ENCODE data around the gene SNAP25.

Gene SNAP25

GRCh38 chr20:10339609-10340008 lies 121.0 kb downstream of the SNAP25 start:
- no peak for DNase-seq

DNA sequence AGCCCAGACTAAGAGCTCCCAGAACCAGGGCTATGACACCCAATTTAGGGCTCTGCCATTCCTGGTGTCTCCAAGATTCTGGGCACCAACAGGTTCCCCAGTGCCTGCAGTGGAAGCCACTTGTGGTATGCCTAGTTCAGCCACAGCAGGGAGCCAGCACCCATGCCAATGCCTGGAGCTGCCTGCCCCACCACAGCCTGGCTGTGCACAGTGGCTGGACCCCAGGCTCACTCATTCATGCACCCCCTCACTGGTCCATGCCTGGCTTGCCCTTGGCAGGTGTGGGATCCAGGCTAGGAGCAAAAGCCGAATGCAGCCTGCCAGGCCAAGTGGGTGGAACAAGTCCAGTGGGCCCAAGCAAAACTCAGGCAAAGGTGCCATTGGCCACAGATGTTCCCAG lies 123.5 kb downstream of the SNAP25 start:
- no peak for DNase-seq

DNA sequence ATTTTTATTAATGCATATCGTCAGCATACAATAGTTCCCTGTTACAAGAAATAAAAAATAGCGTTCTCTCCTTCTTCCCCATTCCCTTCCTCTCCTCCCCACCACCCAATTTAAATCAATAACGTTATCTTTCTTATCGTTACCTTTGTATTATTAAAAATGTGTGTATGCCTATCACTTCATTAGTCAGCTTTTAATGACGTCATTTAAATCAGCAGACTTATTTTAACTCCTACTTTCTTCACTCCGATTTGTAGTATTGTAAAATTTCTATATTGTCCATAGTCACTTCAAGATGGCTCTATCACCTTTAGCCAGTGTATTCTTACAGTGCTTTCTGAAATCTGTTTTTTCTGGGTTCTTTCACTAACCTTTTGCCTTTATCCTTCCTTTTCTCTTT lies 126.3 kb downstream of the SNAP25 start:
- no peak for DNase-seq

GRCh38 chr20:10347086-10347880 lies 128.7 kb downstream of the SNAP25 start:
- no peak for DNase-seq

DNA sequence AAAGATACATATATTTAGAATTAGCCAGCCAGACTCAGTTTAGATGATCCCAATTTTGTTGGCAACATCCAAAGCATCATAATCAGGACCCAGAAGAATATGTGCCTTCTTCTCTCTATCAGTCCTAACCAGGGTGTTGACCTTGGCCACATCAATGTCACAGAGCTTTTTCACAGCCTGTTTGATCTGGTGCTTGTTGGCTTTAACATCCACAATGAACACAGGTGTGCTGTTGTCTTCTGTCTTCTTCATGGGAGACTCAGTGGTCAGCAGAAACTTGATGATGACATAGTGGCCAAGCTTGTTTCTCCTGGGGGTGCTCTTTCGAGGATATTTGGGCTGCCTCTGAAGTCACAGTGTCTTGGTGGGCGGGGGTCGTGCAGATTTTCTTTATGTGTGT lies 130.5 kb downstream of the SNAP25 start:
- DNase-seq: no peak

DNA sequence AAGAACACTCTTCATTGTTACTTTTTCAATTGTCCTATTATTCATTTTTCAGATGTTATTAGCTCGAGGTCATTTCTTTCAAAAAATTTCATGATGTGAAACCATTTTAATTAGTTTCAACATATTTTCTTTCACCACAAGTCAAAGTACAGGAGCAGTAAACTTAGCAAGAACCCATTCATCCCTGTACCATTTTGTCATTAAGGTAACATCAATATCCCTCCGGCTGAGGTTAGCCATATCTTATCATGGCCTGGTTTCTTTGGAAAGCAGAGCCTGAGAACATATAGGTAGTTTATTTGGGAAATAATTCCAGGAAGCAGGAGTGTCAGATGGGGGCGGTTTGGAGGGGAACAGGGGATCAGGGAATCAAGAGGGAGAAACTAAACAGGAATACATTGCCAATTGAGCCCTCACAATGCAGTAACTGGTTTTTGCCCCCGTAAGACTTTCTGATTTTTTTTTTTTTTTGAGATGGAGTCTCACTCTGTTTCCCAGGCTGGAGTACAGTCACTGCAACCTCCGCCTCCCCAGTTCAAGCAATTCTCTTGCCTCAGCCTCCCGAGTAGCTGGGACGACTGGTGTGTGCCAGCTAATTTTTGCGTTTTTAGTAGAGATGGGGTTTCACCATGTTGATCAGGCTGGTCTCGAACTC lies 131.7 kb downstream of the SNAP25 start:
- DNase-seq: no peak

DNA sequence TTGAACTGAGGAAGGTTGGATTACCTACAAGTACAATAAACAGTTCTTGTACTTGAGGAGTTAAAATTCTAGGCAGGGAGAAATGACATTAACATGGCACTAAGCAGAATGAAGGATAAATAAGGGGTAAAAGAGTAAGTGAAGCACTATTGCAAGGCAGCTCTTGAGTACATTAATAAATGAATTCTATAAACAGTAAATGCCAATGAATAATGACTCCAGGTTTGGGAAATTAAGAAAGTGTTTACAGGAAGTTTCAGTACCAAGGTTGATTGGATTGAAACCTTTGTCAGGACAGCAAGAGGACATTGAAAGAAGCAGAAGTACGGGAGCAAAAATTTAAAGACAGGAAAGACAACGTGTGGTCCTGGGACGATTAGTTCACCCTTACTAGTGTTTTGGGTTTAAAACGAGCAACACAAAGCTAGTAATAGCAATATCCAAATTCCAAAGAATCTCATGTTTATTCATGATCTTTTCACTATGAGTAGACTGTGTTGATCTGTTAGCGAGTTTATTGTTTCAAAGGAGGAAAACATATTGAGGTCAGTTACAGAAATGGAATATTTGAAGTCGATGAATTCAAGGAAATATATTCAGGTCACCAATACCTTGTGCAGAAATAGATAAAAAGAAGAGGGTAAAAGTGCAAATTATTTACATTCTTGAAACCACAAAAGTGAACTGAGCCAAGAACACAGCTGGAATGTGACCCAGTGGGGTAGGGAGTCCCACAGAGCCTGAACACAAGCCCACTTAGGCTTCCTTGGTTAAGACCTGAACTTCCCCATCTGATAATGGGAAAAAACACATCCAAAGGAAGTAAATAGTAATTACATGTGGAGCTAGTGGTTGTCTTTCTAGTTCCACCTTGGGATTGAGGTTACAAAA lies 134.5 kb downstream of the SNAP25 start:
- DNase-seq: no peak

DNA sequence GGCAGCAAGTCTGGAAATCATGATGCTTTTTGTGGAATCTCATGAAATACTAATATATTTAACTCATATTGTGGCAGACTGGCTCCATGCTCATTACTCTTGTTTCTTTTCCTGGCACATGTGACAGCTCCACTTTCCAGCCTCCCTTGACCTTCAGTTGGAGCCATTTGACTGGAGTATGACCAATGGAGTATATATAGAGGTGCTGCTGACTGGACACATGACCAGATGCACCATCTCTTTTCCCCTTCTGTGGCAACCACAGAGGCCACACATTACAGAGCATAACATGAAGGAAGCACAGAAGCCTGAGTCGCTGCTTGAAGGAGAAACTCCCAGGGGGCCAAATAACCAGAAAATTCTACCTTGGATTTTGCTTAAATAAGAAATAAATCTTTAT lies 138.0 kb downstream of the SNAP25 start:
- no peak for DNase-seq

Measured in T1000 (cell line).